Smooth muscle cell (in vitro differentiated cells): ENCODE measurements around the gene IDH3A. TPM values are rescaled to one million over a fixed set of nuclear protein-coding genes. Genes with fewer than 3 reads are reported as not detected.
"Not testable (repeated sequence)": the region's sequence is repeated elsewhere in the genome, so short reads cannot be mapped to it uniquely, and the experiment has no call there.

Source experiments
- DNase-seq: peaks from one replicate; lab custom pipeline; 2025; ENCODE audit not compliant: unreplicated experiment; lab: John Stamatoyannopoulos, UW
- H2AFZ ChIP-seq: fragments of 200-600 bp; sonication (generic); 2 replicates; pipeline ENCODE4 v1.6.0; 2016; ENCODE audit warnings: antibody characterized with exemption, low read depth, mild to moderate bottlenecking
- H3F3A ChIP-seq: fragments of 200-600 bp; sonication (generic); 2 replicates; pipeline ENCODE4 v1.6.0; 2017; ENCODE audit warnings: antibody characterized with exemption, low read depth
- H3K27ac ChIP-seq: fragments of 200-600 bp; sonication (generic); 2 replicates; pipeline ENCODE4 v1.5.1; 2016; ENCODE audit warnings: low read depth, mild to moderate bottlenecking
- H3K27me3 ChIP-seq: fragments of 200-600 bp; sonication (generic); 2 replicates; pipeline ENCODE4 v1.6.1; 2016; ENCODE audit warnings: low read depth, mild to moderate bottlenecking
- H3K36me3 ChIP-seq: fragments of 200-600 bp; sonication (generic); 2 replicates; pipeline ENCODE4 v1.5.1; 2016; ENCODE audit warnings: low read depth
- H3K4me1 ChIP-seq: fragments of 200-600 bp; sonication (generic); 2 replicates; pipeline ENCODE4 v1.5.1; 2016; ENCODE audit warnings: low read depth
- H3K4me2 ChIP-seq: fragments of 200-600 bp; sonication (generic); 2 replicates; pipeline ENCODE4 v1.6.0; 2016; ENCODE audit warnings: mild to moderate bottlenecking
- H3K4me3 ChIP-seq: fragments of 200-600 bp; sonication (generic); 2 replicates; pipeline ENCODE4 v1.5.1; 2016; ENCODE audit warnings: mild to moderate bottlenecking
- H3K79me2 ChIP-seq: fragments of 200-600 bp; sonication (generic); 2 replicates; pipeline ENCODE4 v1.6.0; 2016; ENCODE audit warnings: low read depth, mild to moderate bottlenecking
- H3K9ac ChIP-seq: fragments of 200-600 bp; sonication (generic); 2 replicates; pipeline ENCODE4 v1.6.0; 2016; ENCODE audit warnings: low read depth
- H3K9me3 ChIP-seq: fragments of 200-600 bp; sonication (generic); replicated peaks from 2 replicates; pipeline ENCODE4 v1.5.1; 2016; ENCODE audit warnings: low read depth
- H4K20me1 ChIP-seq: fragments of 200-600 bp; sonication (generic); 2 replicates; pipeline ENCODE4 v1.6.0; 2016; ENCODE audit warnings: low read depth
- WGBS: methylation state at CpG from one replicate; pipeline ENCODE4 v1.1.7; 2016; ENCODE audit warnings: low lambda C conversion rate; 5-methylcytosine and 5-hydroxymethylcytosine counted together
- polyA plus RNA-seq: library from polyadenylated mRNA; unstranded; fragments of >200 nt; fragmentation: Nextera tagmentation; extraction: Ambion mirVana; gene quantifications from 2 replicates; pipeline ENCODE4 v1.2.1, GENCODE V29; 2016
- total RNA-seq: library from RNA; depleted of rRNA; stranded (reverse); fragments of >200 nt; gene quantifications from 2 replicates; pipeline ENCODE4 v1.2.3, GENCODE V29; 2014
- TF ChIP-seq, protein P1 (sequence below): fragments of 200-600 bp; sonication (generic); IDR thresholded peaks from 2 replicates; pipeline ENCODE4 v1.5.1; 2017; ENCODE audit warnings: borderline replicate concordance, mild to moderate bottlenecking, antibody characterized with exemption; ENCODE audit not compliant: insufficient read depth, poor library complexity, severe bottlenecking

IDH3A gene
- total and polyA plus RNA-seq, 2 experiments from 2014 or later = 31.3 to 56.9 TPM

DNA sequence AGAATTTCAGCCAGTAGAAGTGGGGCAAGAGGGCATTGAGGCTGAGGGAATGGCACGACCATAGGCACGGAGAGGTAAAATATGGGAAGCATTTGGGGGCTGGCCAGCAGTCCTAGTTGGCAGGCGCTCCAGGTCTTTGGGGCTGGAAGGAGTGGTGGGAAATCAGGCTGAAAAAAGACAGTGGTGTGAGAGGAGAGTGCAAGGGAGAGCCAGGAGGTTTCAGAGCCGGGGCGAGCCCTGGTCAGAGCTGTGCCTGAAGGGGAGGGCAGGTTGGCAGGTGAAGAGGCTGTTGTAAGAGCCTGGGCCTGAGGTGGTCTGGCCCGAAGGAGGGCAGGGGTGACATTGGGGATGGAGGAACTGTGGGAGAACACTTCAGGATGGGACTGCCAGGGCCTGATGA, 1.6 kb upstream of the IDH3A start:
- Histone ChIP-seq H3K79me2 (peaks cover 31% of the 10 kb centered on the region), H3K27ac (no peak overlapping the region), H3K4me2 (no peak overlapping the region), H3K9ac (no peak overlapping the region), H2AFZ (no peak overlapping the region), H4K20me1 (peaks cover 15% of the 10 kb centered on the region), H3K27me3 (no peaks in the 10 kb centered on the region), H3K4me3 (no peak overlapping the region), H3K4me1 (peaks cover 13% of the 10 kb centered on the region), H3K36me3 (no peaks in the 10 kb centered on the region), H3F3A (no peaks in the 10 kb centered on the region), H3K9me3 (no peaks in the 10 kb centered on the region)
- no peak for DNase-seq
- WGBS = 93% methylated on average over 6 of the region's 6 CpGs
- TF ChIP-seq, protein P1, sequence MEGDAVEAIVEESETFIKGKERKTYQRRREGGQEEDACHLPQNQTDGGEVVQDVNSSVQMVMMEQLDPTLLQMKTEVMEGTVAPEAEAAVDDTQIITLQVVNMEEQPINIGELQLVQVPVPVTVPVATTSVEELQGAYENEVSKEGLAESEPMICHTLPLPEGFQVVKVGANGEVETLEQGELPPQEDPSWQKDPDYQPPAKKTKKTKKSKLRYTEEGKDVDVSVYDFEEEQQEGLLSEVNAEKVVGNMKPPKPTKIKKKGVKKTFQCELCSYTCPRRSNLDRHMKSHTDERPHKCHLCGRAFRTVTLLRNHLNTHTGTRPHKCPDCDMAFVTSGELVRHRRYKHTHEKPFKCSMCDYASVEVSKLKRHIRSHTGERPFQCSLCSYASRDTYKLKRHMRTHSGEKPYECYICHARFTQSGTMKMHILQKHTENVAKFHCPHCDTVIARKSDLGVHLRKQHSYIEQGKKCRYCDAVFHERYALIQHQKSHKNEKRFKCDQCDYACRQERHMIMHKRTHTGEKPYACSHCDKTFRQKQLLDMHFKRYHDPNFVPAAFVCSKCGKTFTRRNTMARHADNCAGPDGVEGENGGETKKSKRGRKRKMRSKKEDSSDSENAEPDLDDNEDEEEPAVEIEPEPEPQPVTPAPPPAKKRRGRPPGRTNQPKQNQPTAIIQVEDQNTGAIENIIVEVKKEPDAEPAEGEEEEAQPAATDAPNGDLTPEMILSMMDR = no peak

DNA sequence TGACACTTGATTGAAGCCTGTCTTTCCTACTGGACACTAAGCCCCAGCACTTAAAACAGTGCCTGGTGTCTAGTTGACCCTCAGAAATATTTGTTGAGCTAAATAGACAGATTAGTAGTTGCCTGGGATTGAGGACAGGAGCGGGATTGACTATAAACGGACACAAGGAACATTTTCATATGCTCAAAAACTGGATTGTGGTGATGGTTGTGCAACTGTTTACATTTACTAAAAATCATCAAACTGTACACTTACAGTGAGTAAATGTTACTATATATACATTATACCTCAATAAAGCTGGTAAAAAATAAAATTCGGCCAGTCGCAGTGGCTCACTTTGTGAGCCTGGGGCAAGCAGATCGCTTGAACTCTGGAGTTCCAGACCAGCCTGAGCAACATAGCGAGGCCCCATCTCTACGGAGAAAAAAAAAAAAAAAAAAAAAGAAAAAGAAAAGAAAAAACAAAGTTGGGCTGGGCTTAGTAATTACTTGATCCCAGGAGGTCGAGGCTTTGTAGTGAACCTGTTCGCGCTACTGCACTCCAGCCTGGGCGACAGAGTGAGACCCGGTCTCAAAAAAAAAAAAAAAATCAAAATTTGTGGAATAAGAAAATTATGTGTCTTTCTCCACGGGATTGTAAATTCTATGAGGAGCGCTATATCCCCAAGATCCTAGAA, 632 bp upstream of the IDH3A start:
- TF ChIP-seq, protein P1 = no peak
- H3K9ac ChIP-seq = peak overlapping the region; percentile 82
- no peaks in the 10 kb centered on the region for H3K9me3 ChIP-seq
- H3F3A ChIP-seq = no peaks in the 10 kb centered on the region
- peak overlapping the region; percentile 76 for H3K4me3 ChIP-seq
- no peak for DNase-seq
- H3K36me3 ChIP-seq = no peaks in the 10 kb centered on the region
- peaks cover 13% of the 10 kb centered on the region for H3K4me1 ChIP-seq
- no peaks in the 10 kb centered on the region for H3K27me3 ChIP-seq
- WGBS = 21% methylated on average over 14 of the region's 14 CpGs
- H3K79me2 ChIP-seq = peaks cover 40% of the 10 kb centered on the region
- H3K27ac ChIP-seq = peak overlapping the region; percentile 61
- peaks cover 25% of the 10 kb centered on the region for H4K20me1 ChIP-seq
- peak overlapping the region; percentile 91 for H3K4me2 ChIP-seq
- H2AFZ ChIP-seq = peak overlapping the region; percentile 88

DNA sequence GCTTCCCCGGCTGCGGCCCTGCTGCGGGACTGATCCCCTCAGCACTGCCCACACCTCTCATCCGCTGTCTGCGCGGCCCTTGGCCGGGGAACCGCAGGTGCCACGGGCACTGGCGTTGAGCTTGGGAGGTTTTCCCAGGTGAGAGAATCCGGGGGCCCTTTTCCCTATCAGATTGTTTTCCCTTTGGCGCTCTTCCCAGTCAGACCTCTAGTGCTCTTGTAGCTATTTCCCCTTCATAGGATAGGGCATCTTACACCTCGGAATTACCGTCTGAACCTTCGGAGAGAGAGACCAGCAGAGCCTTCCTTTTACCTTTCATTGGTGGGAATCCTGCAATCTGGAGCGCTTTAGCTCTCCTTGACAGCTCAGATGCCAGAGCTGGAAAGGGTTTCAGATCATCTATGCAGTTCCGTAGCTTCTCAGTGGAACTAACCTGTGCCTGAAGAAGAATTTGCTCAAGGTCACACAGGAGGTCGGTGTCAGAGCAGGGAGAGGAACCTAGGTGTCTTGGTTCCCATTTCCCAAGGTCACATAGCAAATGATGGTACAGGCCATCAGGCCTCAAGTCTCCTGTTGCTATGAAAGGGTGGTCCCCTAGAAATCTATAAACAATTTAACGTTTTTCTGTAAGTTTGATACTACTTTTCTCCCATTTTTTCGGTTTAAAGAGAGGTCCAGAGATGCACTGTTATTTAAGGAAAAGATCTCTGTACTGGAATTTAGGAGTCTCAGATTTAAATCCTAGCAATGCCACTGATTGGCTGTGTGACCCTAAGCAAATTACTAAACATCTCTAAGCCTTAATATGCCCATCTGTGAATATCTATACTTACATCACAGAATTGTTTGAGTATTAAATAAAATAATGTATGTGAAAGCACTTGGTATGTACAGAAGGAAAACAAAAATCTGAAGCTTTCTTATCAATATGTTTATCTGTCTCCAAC, 916 bp downstream of the IDH3A start:
- Histone ChIP-seq H4K20me1 (peaks cover 32% of the 10 kb centered on the region), H2AFZ (peak overlapping the region; percentile 76), H3K9ac (peak overlapping the region; percentile 76), H3K79me2 (peaks cover 51% of the 10 kb centered on the region), H3K27me3 (no peaks in the 10 kb centered on the region), H3K9me3 (no peaks in the 10 kb centered on the region), H3F3A (no peaks in the 10 kb centered on the region), H3K36me3 (no peaks in the 10 kb centered on the region), H3K4me2 (peak overlapping the region; percentile 91), H3K4me3 (peak overlapping the region; percentile 76), H3K4me1 (peaks cover 13% of the 10 kb centered on the region), H3K27ac (peak overlapping the region; percentile 13)
- TF ChIP-seq, protein P1 = no peak
- 12% methylated on average over 20 of the region's 20 CpGs for WGBS
- DNase-seq = no peak

DNA sequence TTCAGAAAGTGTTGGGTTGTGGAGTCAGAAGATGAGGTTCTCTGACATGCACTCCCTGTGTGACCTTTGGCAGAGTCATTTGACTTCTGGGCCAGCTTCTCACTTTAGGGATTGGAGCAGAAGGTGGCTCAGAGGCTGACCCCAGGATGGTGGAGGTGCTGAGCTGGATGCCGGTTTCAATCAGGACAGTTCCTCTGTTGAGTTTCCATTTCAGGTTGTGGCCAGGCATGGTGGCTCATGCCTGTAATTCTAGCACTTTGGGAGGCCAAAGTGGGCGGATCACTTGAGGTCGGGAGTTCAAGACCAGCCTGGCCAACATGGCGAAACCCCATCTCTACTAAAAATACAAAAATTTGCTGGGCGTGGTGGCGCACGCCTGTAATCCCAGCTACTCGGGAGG, 1.9 kb downstream of the IDH3A start:
- not testable (repeated sequence) for H3K4me2 ChIP-seq
- WGBS = 95% methylated on average over 8 of the region's 8 CpGs

More for the DNA sequence above, 1.9 kb downstream of the IDH3A start:
- not testable (repeated sequence) for H3K27me3 ChIP-seq, H3K9ac ChIP-seq, H3K4me3 ChIP-seq, DNase-seq, H3K9me3 ChIP-seq, H2AFZ ChIP-seq, H3K36me3 ChIP-seq, H3F3A ChIP-seq, H3K27ac ChIP-seq
- Histone ChIP-seq H3K4me1 (peaks cover 13% of the 10 kb centered on the region), H4K20me1 (peaks cover 38% of the 10 kb centered on the region), H3K79me2 (peaks cover 51% of the 10 kb centered on the region)
